Lower lobe of right lung (tissue), 2 donors: Measurements from ENCODE around the gene LIX1L. TPM values are rescaled to one million over a fixed set of nuclear protein-coding genes. Genes with fewer than 3 reads are reported as not detected.
A peak's percentile ranks its signal among the peaks of the same experiment; 100 is the strongest.
"Not testable (repeated sequence)": the region's sequence is repeated elsewhere in the genome, so short reads cannot be mapped to it uniquely, and the experiment has no call there.

ENCODE experiments used
- ATAC-seq, 2 donors: fragments of 200-7000 bp; cut with Tn5 transposase; one replicate each; pipeline ENCODE4 v1.9.1; 2020 to 2022; ENCODE audit warnings: mild to moderate bottlenecking in 2 of 2, moderate library complexity in 2 of 2
- DNase-seq: peaks from one replicate; pipeline ENCODE4 v3.0.0-alpha.2; 2020
- H3K27ac ChIP-seq: fragments of 200-600 bp; one replicate; pipeline ENCODE4 v1.8.0; 2022
- H3K27me3 ChIP-seq: fragments of 200-600 bp; one replicate; pipeline ENCODE4 v1.8.0; 2022; ENCODE audit warnings: low read depth
- H3K36me3 ChIP-seq: fragments of 200-600 bp; one replicate; pipeline ENCODE4 v1.8.0; 2022; ENCODE audit warnings: mild to moderate bottlenecking
- H3K4me1 ChIP-seq: fragments of 200-600 bp; one replicate; pipeline ENCODE4 v1.8.0; 2022
- H3K4me3 ChIP-seq: fragments of 200-600 bp; one replicate; pipeline ENCODE4 v1.8.0; 2022; ENCODE audit warnings: mild to moderate bottlenecking
- H3K9me3 ChIP-seq: fragments of 200-600 bp; one replicate; pipeline ENCODE4 v1.8.0; 2022
- intact Hi-C: fragments of 100-400 bp; cut with DNase I; formaldehyde crosslinking; loops from one replicate; pipeline ENCODE4 v1.11.0; 2022
- total RNA-seq: library from RNA; stranded (reverse); fragmentation: NEBNext Ultra II Directional; extraction: Animal tissue kit (Norgen Biotek cat#: 25700); gene quantifications from one replicate; pipeline ENCODE4 v1.2.1, GENCODE V29; 2021
- TF ChIP-seq, protein P1 (sequence below): fragments of 200-600 bp; IDR thresholded peaks from one replicate; pipeline ENCODE4 v1.8.0; 2022; ENCODE audit warnings: antibody characterized with exemption, mild to moderate bottlenecking
- donor health status: DM: no; HTN: yes; CAD: no; lungs with severe emphysema.

The LIX1L gene
- total RNA-seq, 1 donor from 2014 or later, result 30.9 TPM

GRCh38 chr1:145942871-145943270 lies 14.9 kb downstream of the LIX1L start:
- TF ChIP-seq, protein P1, sequence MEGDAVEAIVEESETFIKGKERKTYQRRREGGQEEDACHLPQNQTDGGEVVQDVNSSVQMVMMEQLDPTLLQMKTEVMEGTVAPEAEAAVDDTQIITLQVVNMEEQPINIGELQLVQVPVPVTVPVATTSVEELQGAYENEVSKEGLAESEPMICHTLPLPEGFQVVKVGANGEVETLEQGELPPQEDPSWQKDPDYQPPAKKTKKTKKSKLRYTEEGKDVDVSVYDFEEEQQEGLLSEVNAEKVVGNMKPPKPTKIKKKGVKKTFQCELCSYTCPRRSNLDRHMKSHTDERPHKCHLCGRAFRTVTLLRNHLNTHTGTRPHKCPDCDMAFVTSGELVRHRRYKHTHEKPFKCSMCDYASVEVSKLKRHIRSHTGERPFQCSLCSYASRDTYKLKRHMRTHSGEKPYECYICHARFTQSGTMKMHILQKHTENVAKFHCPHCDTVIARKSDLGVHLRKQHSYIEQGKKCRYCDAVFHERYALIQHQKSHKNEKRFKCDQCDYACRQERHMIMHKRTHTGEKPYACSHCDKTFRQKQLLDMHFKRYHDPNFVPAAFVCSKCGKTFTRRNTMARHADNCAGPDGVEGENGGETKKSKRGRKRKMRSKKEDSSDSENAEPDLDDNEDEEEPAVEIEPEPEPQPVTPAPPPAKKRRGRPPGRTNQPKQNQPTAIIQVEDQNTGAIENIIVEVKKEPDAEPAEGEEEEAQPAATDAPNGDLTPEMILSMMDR, result no peak
- Histone ChIP-seq H3K4me1 (no peaks in the 10 kb centered on the region), H3K27me3 (no peaks in the 10 kb centered on the region), H3K27ac (no peak overlapping the region), H3K9me3 (no peaks in the 10 kb centered on the region), H3K4me3 (no peak overlapping the region), H3K36me3 (peaks cover 61% of the 10 kb centered on the region)
- intact Hi-C loops, result no loop called here
- no peak for ATAC-seq
- DNase-seq, result no peak

GRCh38 chr1:145942405-145942804 lies 15.4 kb downstream of the LIX1L start:
- no peak overlapping the region for H3K4me3 ChIP-seq
- no peaks in the 10 kb centered on the region for H3K27me3 ChIP-seq
- no peaks in the 10 kb centered on the region for H3K4me1 ChIP-seq
- DNase-seq, result no peak
- peaks cover 64% of the 10 kb centered on the region for H3K36me3 ChIP-seq
- no peaks in the 10 kb centered on the region for H3K9me3 ChIP-seq
- no peak overlapping the region for H3K27ac ChIP-seq
- ATAC-seq, result no peak
- TF ChIP-seq, protein P1, result no peak
- intact Hi-C loops, result no loop called here

GRCh38 chr1:145937436-145937835 lies 20.4 kb downstream of the LIX1L start:
- DNase-seq (no peak), ATAC-seq (no peak)
- peaks cover 82% of the 10 kb centered on the region for H3K36me3 ChIP-seq
- no peaks in the 10 kb centered on the region for H3K27me3 ChIP-seq
- peaks cover 9% of the 10 kb centered on the region for H3K4me1 ChIP-seq
- H3K9me3 ChIP-seq, result no peaks in the 10 kb centered on the region
- TF ChIP-seq, protein P1, result no peak
- no peak overlapping the region for H3K27ac ChIP-seq
- intact Hi-C loops, result no loop called here
- H3K4me3 ChIP-seq, result no peak overlapping the region

DNA sequence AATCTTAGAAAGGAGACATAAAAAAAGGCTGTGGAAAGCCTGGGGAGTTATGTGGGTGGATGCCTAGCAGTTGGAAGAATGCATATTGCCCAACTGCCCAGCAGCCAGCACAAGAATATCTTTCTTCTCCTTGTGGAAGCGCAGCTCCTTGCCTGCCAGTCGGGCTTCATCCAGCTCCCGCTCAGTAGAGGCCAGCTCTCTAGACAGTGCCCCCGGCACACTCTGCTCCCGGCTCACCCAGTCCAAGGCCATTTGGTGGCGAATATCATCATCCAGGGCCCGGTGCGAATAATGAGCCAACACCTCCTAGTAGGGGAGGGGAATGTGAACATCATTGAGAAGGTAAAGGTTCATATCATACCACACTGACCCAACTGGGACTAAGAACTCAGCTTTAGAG lies 21.6 kb downstream of the LIX1L start:
- TF ChIP-seq, protein P1, result no peak
- intact Hi-C loops, result no loop called here
- Histone ChIP-seq H3K27me3 (no peaks in the 10 kb centered on the region), H3K27ac (no peak overlapping the region), H3K4me1 (peaks cover 15% of the 10 kb centered on the region), H3K4me3 (no peak overlapping the region), H3K36me3 (peaks cover 70% of the 10 kb centered on the region), H3K9me3 (no peaks in the 10 kb centered on the region)
- ATAC-seq (peak in 1 of 2 donors; percentile 47), DNase-seq (no peak)

DNA sequence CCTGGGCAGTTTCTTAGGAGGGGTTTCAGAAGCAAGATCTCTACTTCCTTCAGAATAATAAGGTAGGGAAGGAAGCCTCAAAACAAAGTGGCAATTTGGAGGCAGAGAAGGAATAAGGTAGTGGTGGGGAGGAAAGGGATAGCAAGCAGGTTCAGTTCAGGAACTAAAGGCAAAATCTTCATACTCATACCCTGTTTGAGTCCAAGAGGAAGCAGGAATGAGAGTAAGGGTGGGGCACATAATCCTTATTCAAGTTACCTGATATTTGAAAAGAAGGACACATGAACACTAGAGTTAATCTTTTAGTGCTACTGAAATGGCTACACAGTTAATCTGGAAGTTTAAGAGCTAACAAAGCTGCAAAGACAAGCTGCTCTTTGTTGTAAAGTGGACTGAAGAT lies 22.1 kb downstream of the LIX1L start:
- intact Hi-C loops, result no loop called here
- Histone ChIP-seq H3K27ac (no peak overlapping the region), H3K27me3 (no peaks in the 10 kb centered on the region), H3K4me3 (no peak overlapping the region), H3K9me3 (no peaks in the 10 kb centered on the region), H3K36me3 (peaks cover 65% of the 10 kb centered on the region), H3K4me1 (peaks cover 15% of the 10 kb centered on the region)
- ATAC-seq, result no peak
- no peak for DNase-seq
- TF ChIP-seq, protein P1, result no peak

DNA sequence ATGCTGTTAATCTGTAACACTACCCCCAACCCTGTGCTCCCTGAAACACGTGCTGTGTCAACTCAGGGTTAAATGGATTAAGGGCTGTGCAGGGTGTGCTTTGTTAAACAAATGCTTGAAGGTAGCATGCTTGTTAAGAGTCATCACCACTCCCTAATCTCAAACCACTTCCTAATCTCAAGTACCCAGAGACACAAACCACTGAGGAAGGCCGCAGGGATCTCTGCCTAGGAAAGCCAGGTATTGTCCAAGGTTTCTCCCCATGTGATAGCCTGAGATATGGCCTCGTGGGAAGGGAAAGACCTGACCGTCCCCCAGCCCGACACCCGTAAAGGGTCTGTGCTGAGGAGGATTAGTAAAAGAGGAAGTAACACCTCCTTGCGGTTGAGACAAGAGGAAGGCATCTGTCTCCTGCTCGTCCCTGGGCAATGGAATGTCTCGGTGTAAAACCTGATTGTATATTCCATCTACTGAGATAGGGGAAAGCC lies 25.3 kb downstream of the LIX1L start:
- H3K27me3 ChIP-seq, H3K9me3 ChIP-seq, DNase-seq, intact Hi-C loops, H3K4me3 ChIP-seq: not testable (repeated sequence)
- Histone ChIP-seq H3K27ac (peak overlapping the region; percentile 28), H3K4me1 (peaks cover 20% of the 10 kb centered on the region), H3K36me3 (peaks cover 44% of the 10 kb centered on the region)
- peak in 1 of 2 donors; percentile 33 for ATAC-seq
